ENCODE data around the gene DCTN1. TPM values are rescaled to one million over a fixed set of nuclear protein-coding genes. Genes with fewer than 3 reads are reported as not detected.

The DCTN1 gene
- total and polyA plus RNA-seq, 2 donors from 2014 or later, result 134 to 191 TPM

- Histone ChIP-seq H3K4me3 (ENCODE audit: low read length in 3 of 3) (no peak overlapping the region), H3K27ac (ENCODE audit: low read depth in 2 of 2, low read length in 2 of 2) (no peak overlapping the region), H3K9ac (ENCODE audit: low read length in 3 of 3) (no peak overlapping the region), H3K4me1 (ENCODE audit: control insufficient read depth in 2 of 3, insufficient read depth in 2 of 3, low read depth in 1 of 3, low read length in 3 of 3) (no peaks in the 10 kb centered on the region), H3K9me3 (ENCODE audit: control insufficient read depth in 2 of 3, insufficient read depth in 1 of 3, low read length in 3 of 3) (no peaks in the 10 kb centered on the region), H3K36me3 (ENCODE audit: control insufficient read depth in 2 of 3, insufficient read depth in 3 of 3, low read length in 3 of 3) (peaks cover 0 to 10% (median 2%) of the 10 kb centered on the region in 3 donors), H3K27me3 (ENCODE audit: control insufficient read depth, insufficient read depth, low read length) (no peaks in the 10 kb centered on the region)
- no peak for TF ChIP-seq CTCF (IDR thresholded peaks at IDR 0.05; ENCODE audit: borderline replicate concordance, extremely low read depth, insufficient read depth)
- DNase-seq, result no peak
- no peak for FAIRE-seq
- intact Hi-C loops (cut with DNase I), result no loop called here
Observed at GRCh38 chr2:74332550-74333174, 47.4 kb downstream of the DCTN1 start.

- FAIRE-seq (no peak), DNase-seq (no peak)
- H3K27me3 ChIP-seq (ENCODE audit: control insufficient read depth, insufficient read depth, low read length), result no peaks in the 10 kb centered on the region
- H3K4me1 ChIP-seq (ENCODE audit: control insufficient read depth in 2 of 3, insufficient read depth in 2 of 3, low read depth in 1 of 3, low read length in 3 of 3), result no peaks in the 10 kb centered on the region
- H3K9me3 ChIP-seq (ENCODE audit: control insufficient read depth in 2 of 3, insufficient read depth in 1 of 3, low read length in 3 of 3), result no peaks in the 10 kb centered on the region
- no peak overlapping the region for H3K9ac ChIP-seq (ENCODE audit: low read length in 3 of 3)
- no peak overlapping the region for H3K27ac ChIP-seq (ENCODE audit: low read depth in 2 of 2, low read length in 2 of 2)
- H3K36me3 ChIP-seq (ENCODE audit: control insufficient read depth in 2 of 3, insufficient read depth in 3 of 3, low read length in 3 of 3), result peaks cover 0 to 10% (median 2%) of the 10 kb centered on the region in 3 donors
- no peak for TF ChIP-seq CTCF (IDR thresholded peaks at IDR 0.05; ENCODE audit: borderline replicate concordance, extremely low read depth, insufficient read depth)
- no peak overlapping the region for H3K4me3 ChIP-seq (ENCODE audit: low read length in 3 of 3)
- intact Hi-C loops (cut with DNase I), result no loop called here
Observed at GRCh38 chr2:74328573-74328972, 51.5 kb downstream of the DCTN1 start.

DNA sequence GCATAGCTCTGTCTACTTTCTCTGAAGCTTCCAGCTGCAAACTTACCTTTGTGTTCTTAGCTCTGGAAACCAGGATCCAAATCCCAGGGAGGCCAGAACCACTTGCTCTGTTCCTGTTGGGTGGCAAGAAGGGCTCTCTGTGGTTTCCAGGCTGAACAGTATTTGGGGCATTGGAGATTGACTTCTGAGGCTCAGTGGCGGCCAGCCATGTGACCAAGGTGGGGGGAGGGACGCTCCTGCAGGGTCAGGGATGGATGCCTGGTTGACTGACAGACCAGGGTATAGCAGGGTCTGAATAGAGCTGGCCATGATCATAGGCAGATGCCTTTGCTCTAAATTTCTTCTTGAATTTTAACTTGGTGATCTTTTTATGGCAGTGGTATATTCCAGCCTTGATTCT is 52.0 kb downstream of the DCTN1 start:
- FAIRE-seq (no peak), DNase-seq (no peak)
- Histone ChIP-seq H3K27ac (ENCODE audit: low read depth in 2 of 2, low read length in 2 of 2) (no peak overlapping the region), H3K36me3 (ENCODE audit: control insufficient read depth in 2 of 3, insufficient read depth in 3 of 3, low read length in 3 of 3) (peaks cover 0 to 10% (median 2%) of the 10 kb centered on the region in 3 donors), H3K27me3 (ENCODE audit: control insufficient read depth, insufficient read depth, low read length) (no peaks in the 10 kb centered on the region), H3K4me3 (ENCODE audit: low read length in 3 of 3) (no peak overlapping the region), H3K9me3 (ENCODE audit: control insufficient read depth in 2 of 3, insufficient read depth in 1 of 3, low read length in 3 of 3) (no peaks in the 10 kb centered on the region), H3K9ac (ENCODE audit: low read length in 3 of 3) (no peak overlapping the region), H3K4me1 (ENCODE audit: control insufficient read depth in 2 of 3, insufficient read depth in 2 of 3, low read depth in 1 of 3, low read length in 3 of 3) (no peaks in the 10 kb centered on the region)
- TF ChIP-seq CTCF (IDR thresholded peaks at IDR 0.05; ENCODE audit: borderline replicate concordance, extremely low read depth, insufficient read depth), result no peak
- intact Hi-C loops (cut with DNase I), result no loop called here

DNA sequence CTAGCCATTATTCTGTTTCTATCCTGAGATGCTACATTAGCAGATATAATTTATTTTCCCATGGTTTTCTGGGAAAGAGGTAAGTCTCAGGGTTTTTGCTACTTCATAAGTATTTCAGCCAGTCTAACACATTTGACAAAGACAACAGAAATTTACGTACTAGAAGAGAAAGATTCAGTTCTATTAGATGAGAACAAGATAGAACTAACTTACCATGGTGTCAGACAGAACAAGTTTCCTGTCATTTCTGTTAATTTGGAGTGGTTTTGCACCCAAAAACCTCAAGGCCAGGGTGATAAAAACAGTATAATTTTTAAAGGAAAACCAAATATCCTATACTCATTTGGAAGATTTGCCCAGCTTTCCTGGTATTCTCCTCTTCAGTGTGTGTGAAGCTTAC is 52.5 kb downstream of the DCTN1 start:
- H3K36me3 ChIP-seq (ENCODE audit: control insufficient read depth in 2 of 3, insufficient read depth in 3 of 3, low read length in 3 of 3), result peaks cover 0 to 10% (median 2%) of the 10 kb centered on the region in 3 donors
- intact Hi-C loops (cut with DNase I), result no loop called here
- DNase-seq (no peak), FAIRE-seq (no peak)
- no peaks in the 10 kb centered on the region for H3K27me3 ChIP-seq (ENCODE audit: control insufficient read depth, insufficient read depth, low read length)
- H3K27ac ChIP-seq (ENCODE audit: low read depth in 2 of 2, low read length in 2 of 2), result no peak overlapping the region
- no peaks in the 10 kb centered on the region for H3K4me1 ChIP-seq (ENCODE audit: control insufficient read depth in 2 of 3, insufficient read depth in 2 of 3, low read depth in 1 of 3, low read length in 3 of 3)
- no peaks in the 10 kb centered on the region for H3K9me3 ChIP-seq (ENCODE audit: control insufficient read depth in 2 of 3, insufficient read depth in 1 of 3, low read length in 3 of 3)
- no peak for TF ChIP-seq CTCF (IDR thresholded peaks at IDR 0.05; ENCODE audit: borderline replicate concordance, extremely low read depth, insufficient read depth)
- H3K9ac ChIP-seq (ENCODE audit: low read length in 3 of 3), result no peak overlapping the region
- H3K4me3 ChIP-seq (ENCODE audit: low read length in 3 of 3), result no peak overlapping the region
